Sigmoid colon (tissue), 4 donors: ENCODE results near the gene PRPF18.

ENCODE experiments used
- POLR2AphosphoS5 ChIP-seq, 4 donors: sonication (generic); formaldehyde crosslinking; IDR thresholded peaks; one replicate each; pipeline ENCODE4 v1.6.1; 2017; ENCODE audit warnings: antibody characterized with exemption in 4 of 4
- TF ChIP-seq, protein P1 (sequence below), 4 experiments: fragments of 450-650 bp in 3 of 4; fragments of 200-600 bp in 1 of 4; IDR thresholded peaks; one replicate each; pipeline ENCODE4 v1.5.1; 2016 to 2019; ENCODE audit warnings: antibody characterized with exemption in 4 of 4, mild to moderate bottlenecking in 3 of 4, moderate library complexity in 2 of 4

DNA sequence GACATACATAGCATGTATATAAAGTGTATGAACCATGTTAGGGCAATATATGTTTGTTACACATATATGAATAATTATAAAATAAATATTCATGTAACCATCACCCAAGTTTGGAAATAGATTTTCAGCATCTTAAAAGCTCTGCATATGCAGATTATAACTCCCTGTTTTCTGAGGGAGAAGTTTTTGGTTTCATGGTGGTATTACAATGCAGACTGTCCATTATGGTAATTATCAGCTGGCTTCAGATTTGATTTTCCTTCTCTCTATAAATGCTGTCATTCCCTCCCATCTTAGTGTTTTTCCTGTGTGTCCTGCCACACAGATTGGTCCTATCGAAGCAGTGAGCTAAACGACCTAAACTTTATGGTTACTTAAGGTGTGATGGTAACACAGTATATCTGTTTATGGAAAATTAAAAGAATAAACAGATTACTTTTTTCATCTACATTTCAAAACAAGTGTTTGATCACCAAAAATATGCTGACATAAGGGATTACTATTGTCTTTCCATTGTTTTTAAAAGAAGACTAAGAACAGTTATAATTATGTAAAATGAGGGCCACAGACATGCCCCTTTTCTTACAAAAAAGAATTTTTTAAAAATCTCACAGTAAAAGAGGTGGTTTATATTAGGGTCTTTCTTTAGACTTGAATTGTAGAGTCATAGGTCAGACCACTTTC lies 17.7 kb downstream of the PRPF18 start:
- TF ChIP-seq, protein P1, sequence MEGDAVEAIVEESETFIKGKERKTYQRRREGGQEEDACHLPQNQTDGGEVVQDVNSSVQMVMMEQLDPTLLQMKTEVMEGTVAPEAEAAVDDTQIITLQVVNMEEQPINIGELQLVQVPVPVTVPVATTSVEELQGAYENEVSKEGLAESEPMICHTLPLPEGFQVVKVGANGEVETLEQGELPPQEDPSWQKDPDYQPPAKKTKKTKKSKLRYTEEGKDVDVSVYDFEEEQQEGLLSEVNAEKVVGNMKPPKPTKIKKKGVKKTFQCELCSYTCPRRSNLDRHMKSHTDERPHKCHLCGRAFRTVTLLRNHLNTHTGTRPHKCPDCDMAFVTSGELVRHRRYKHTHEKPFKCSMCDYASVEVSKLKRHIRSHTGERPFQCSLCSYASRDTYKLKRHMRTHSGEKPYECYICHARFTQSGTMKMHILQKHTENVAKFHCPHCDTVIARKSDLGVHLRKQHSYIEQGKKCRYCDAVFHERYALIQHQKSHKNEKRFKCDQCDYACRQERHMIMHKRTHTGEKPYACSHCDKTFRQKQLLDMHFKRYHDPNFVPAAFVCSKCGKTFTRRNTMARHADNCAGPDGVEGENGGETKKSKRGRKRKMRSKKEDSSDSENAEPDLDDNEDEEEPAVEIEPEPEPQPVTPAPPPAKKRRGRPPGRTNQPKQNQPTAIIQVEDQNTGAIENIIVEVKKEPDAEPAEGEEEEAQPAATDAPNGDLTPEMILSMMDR (IDR thresholded peaks at IDR 0.05), result no peak
- no peak for TF ChIP-seq POLR2AphosphoS5 (IDR thresholded peaks at IDR 0.05)
